ENCODE measurements around the gene ADAMTS3.

The ADAMTS3 gene

DNA sequence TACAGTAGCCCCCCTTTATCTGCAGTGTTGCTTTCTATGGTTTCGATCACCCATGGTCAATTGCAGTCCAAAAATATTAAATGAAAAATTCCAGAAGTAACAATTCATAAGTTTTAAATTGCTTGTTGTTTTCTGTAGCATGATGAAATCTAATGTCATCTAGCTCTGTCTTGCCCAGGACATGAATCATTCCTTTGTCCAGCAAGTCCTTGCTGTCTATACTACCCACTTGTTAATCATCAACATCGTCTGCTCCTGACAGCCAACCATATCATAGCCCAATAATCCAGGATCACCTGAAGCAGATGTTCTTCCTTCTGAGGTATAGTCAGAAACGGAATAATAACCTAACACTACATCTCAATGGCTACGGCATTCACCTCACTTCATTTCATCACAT, 79.8 kb downstream of the ADAMTS3 start:
- TF ChIP-seq, protein P1, sequence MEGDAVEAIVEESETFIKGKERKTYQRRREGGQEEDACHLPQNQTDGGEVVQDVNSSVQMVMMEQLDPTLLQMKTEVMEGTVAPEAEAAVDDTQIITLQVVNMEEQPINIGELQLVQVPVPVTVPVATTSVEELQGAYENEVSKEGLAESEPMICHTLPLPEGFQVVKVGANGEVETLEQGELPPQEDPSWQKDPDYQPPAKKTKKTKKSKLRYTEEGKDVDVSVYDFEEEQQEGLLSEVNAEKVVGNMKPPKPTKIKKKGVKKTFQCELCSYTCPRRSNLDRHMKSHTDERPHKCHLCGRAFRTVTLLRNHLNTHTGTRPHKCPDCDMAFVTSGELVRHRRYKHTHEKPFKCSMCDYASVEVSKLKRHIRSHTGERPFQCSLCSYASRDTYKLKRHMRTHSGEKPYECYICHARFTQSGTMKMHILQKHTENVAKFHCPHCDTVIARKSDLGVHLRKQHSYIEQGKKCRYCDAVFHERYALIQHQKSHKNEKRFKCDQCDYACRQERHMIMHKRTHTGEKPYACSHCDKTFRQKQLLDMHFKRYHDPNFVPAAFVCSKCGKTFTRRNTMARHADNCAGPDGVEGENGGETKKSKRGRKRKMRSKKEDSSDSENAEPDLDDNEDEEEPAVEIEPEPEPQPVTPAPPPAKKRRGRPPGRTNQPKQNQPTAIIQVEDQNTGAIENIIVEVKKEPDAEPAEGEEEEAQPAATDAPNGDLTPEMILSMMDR (IDR thresholded peaks at IDR 0.05; ENCODE audit: low read depth, low read length): no peak
- no peak overlapping the region for H3K27ac ChIP-seq

GRCh38 chr4:72486991-72487390, 82.0 kb downstream of the ADAMTS3 start:
- Histone ChIP-seq H3K9me3 (ENCODE audit: severe bottlenecking) (no peaks in the 10 kb centered on the region), H3K27me3 (ENCODE audit: insufficient read depth, low read depth, severe bottlenecking) (no peaks in the 10 kb centered on the region), H3K27ac (no peak overlapping the region), H3K4me3 (ENCODE audit: low read depth, low read length) (no peak overlapping the region), H3K36me3 (no peaks in the 10 kb centered on the region)
- TF ChIP-seq, protein P1 (IDR thresholded peaks at IDR 0.05; ENCODE audit: low read depth, low read length): no peak
- no peak for DNase-seq

More for the DNA sequence above, 79.8 kb downstream of the ADAMTS3 start:
- no peaks in the 10 kb centered on the region for H3K9me3 ChIP-seq (ENCODE audit: severe bottlenecking)
- H3K4me3 ChIP-seq (ENCODE audit: low read depth, low read length): no peak overlapping the region
- no peak for DNase-seq
- no peaks in the 10 kb centered on the region for H3K36me3 ChIP-seq
- H3K27me3 ChIP-seq (ENCODE audit: insufficient read depth, low read depth, severe bottlenecking): no peaks in the 10 kb centered on the region

DNA sequence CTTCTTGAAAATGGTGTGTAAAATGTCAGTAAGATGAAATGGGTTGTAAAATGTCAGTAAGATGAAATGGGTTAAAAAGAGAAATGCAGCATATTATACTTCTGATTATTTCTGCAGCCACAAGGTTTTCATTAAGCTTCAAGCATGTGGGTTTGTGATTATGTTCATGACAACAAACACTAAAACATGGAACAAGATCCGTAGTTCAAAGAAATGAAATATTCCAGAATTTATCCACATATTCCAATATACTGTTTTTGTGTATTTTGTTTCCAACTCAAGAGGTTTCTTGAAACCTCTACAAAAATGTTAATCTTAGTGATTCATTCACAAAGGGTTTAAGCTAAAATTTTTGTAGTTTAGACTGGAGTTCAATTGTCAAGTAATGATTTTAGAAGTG, 84.0 kb downstream of the ADAMTS3 start:
- no peaks in the 10 kb centered on the region for H3K36me3 ChIP-seq
- H3K9me3 ChIP-seq (ENCODE audit: severe bottlenecking): no peaks in the 10 kb centered on the region
- H3K27me3 ChIP-seq (ENCODE audit: insufficient read depth, low read depth, severe bottlenecking): no peaks in the 10 kb centered on the region
- DNase-seq: no peak
- no peak overlapping the region for H3K27ac ChIP-seq
- no peak overlapping the region for H3K4me3 ChIP-seq (ENCODE audit: low read depth, low read length)
- TF ChIP-seq, protein P1 (IDR thresholded peaks at IDR 0.05; ENCODE audit: low read depth, low read length): no peak

DNA sequence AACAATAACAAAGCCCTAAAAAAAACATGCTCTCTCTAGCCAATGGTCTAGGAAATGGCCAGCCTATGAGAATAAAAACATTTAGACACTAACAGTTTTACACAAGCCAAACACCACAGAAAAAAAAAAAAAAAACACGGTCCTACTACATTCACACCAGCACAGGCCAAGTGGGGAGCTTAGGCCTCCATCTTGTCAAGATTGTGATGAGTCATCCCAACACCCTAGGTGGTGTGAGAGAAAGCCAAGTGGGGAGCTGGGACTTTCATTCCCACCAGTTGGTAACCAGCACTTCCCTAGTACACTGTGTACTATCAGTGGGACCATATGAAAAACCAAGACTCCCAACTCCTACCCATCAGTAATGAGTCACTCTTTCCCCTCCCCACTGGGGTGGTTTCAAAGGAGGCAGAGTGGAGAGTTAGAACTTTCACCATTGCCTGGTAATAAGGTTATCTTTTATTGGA, 95.6 kb downstream of the ADAMTS3 start:
- Histone ChIP-seq H3K27me3 (ENCODE audit: insufficient read depth, low read depth, severe bottlenecking) (no peaks in the 10 kb centered on the region), H3K36me3 (no peaks in the 10 kb centered on the region), H3K4me3 (ENCODE audit: low read depth, low read length) (no peak overlapping the region), H3K9me3 (ENCODE audit: severe bottlenecking) (no peaks in the 10 kb centered on the region), H3K27ac (no peak overlapping the region)
- TF ChIP-seq, protein P1 (IDR thresholded peaks at IDR 0.05; ENCODE audit: low read depth, low read length): no peak
- no peak for DNase-seq

DNA sequence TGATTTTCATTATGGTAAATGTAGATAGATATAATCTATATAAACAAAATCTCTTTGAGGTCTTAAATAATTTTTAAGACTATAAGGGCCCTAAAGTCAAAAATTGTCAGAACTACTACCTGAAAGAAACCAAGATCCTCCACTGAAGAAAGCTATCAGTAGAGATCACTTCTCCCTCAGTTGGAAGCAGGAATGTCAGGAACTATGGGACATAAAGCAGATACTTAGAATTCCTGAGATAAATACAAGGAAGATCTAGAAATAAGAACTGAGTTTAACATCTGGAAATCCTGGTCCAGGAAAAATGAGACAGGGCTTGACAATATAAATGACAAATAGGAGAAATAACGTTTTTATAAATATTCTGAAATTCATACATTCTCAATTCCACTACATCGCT, 97.2 kb downstream of the ADAMTS3 start:
- H3K27ac ChIP-seq: no peak overlapping the region
- no peaks in the 10 kb centered on the region for H3K9me3 ChIP-seq (ENCODE audit: severe bottlenecking)
- H3K27me3 ChIP-seq (ENCODE audit: insufficient read depth, low read depth, severe bottlenecking): no peaks in the 10 kb centered on the region
- no peak overlapping the region for H3K4me3 ChIP-seq (ENCODE audit: low read depth, low read length)
- no peaks in the 10 kb centered on the region for H3K36me3 ChIP-seq
- DNase-seq: no peak
- TF ChIP-seq, protein P1 (IDR thresholded peaks at IDR 0.05; ENCODE audit: low read depth, low read length): no peak

DNA sequence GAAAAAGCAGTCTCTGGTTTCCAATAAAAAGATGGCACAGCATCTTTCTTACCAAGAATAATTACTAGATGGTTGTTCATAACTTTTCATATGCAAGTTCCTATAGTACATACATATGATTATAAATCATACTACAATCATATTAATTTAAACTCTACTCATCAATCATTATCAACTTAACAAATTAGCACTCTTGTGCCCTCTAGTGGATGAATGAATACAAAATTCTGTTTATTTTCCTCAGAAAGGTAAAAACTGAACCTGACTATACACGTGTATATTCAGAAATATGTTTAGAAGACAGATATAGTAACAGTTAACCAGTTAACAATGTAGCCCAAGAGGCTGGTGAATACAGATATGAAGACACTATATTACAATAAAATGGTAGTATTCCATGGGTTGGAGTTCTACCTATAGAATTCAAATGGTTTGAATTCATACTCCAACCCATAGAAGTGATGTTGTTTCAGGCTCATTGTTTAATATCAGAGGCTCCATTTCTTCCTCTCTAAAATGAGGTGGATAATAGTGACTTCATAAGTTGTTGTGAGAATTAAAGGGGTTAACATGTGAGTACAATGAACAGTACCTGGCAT, 100.0 kb downstream of the ADAMTS3 start:
- H3K4me3 ChIP-seq (ENCODE audit: low read depth, low read length): no peak overlapping the region
- no peaks in the 10 kb centered on the region for H3K9me3 ChIP-seq (ENCODE audit: severe bottlenecking)
- H3K27me3 ChIP-seq (ENCODE audit: insufficient read depth, low read depth, severe bottlenecking): no peaks in the 10 kb centered on the region
- DNase-seq: no peak
- no peak overlapping the region for H3K27ac ChIP-seq
- TF ChIP-seq, protein P1 (IDR thresholded peaks at IDR 0.05; ENCODE audit: low read depth, low read length): no peak
- no peaks in the 10 kb centered on the region for H3K36me3 ChIP-seq

Measured in WERI-Rb-1 (cell line).